Panc1 (cell line): ENCODE measurements around the gene RELT. TPM values are rescaled to one million over a fixed set of nuclear protein-coding genes. Genes with fewer than 3 reads are reported as not detected.
A peak's percentile ranks its signal among the peaks of the same experiment; 100 is the strongest.

Experiments used
- ATAC-seq: fragments of 200-7000 bp; cut with Tn5 transposase; 2 replicates; pipeline ENCODE4 v1.9.1; 2020; ENCODE audit warnings: mild to moderate bottlenecking, moderate library complexity
- BruUV-seq: library from RNA; stranded (reverse); fragments of 400-500 nt; replicated peaks from 2 replicates; lab custom pipeline; 2021; lab: Mats Ljungman, UMichigan
- CTCF ChIA-PET: fragments of 300-600 bp; sonication (Branson Sonifier 250); formaldehyde crosslinking; loops from one replicate; lab custom pipeline; 2022; ENCODE audit warnings: antibody characterized with exemption; lab: Charles Lee
- POLR2A ChIA-PET: fragments of 300-600 bp; sonication (Branson Sonifier 250); formaldehyde crosslinking; loops from one replicate; lab custom pipeline; 2022; ENCODE audit warnings: antibody characterized with exemption; lab: Charles Lee
- DNase-seq: peaks from one replicate; pipeline ENCODE4 v3.0.0-alpha.2; 2010; ENCODE audit warnings: low read depth, low spot score
- H3K27ac ChIP-seq: 2 replicates; pipeline ENCODE4 v1.5.1; 2011; ENCODE audit warnings: mild to moderate bottlenecking, low read length, inconsistent platforms
- H3K27me3 ChIP-seq: fragments of 200-500 bp; sonication (Bioruptor generic); 2 replicates; pipeline ENCODE4 v1.6.0; 2014; ENCODE audit warnings: low read length, inconsistent platforms; ENCODE audit not compliant: control insufficient read depth, insufficient read depth
- H3K36me3 ChIP-seq: fragments of 200-500 bp; sonication (Bioruptor generic); 2 replicates; pipeline ENCODE4 v1.5.1; 2014; ENCODE audit warnings: inconsistent platforms, mild to moderate bottlenecking, low read length, moderate library complexity; ENCODE audit not compliant: control insufficient read depth, insufficient read depth
- H3K4me1 ChIP-seq: 2 replicates; pipeline ENCODE4 v1.5.1; 2011; ENCODE audit warnings: inconsistent platforms, mild to moderate bottlenecking, low read length, moderate library complexity; ENCODE audit not compliant: control insufficient read depth, insufficient read depth
- H3K4me3 ChIP-seq, 2 experiments: 2 replicates each; pipeline ENCODE4 v1.5.1; 2011 to 2012; ENCODE audit warnings: low read depth in 2 of 2, low read length in 2 of 2, mild to moderate bottlenecking in 2 of 2, inconsistent platforms in 1 of 2, moderate library complexity in 1 of 2
- H3K9me3 ChIP-seq: fragments of 200-500 bp; sonication (Bioruptor generic); 2 replicates; pipeline ENCODE4 v1.5.1; 2014; ENCODE audit warnings: low read depth, mild to moderate bottlenecking, inconsistent platforms, low read length, moderate library complexity; ENCODE audit not compliant: control insufficient read depth, insufficient read depth
- CTCF ChIP-seq: fragments of 450-650 bp; IDR thresholded peaks from 2 replicates; pipeline ENCODE4 v1.5.1; 2017; ENCODE audit warnings: mild to moderate bottlenecking
- POLR2AphosphoS5 ChIP-seq: IDR thresholded peaks from 2 replicates; pipeline ENCODE4 v1.6.1; 2012; ENCODE audit warnings: mild to moderate bottlenecking, low read depth, low read length, moderate library complexity
- REST ChIP-seq, 2 experiments: IDR thresholded peaks; 2 replicates each; pipeline ENCODE4 v1.6.1; 2011 to 2012; ENCODE audit warnings: low read depth in 2 of 2, control low read depth in 1 of 2, low read length in 1 of 2, mild to moderate bottlenecking in 1 of 2, moderate library complexity in 1 of 2; ENCODE audit not compliant: insufficient read depth in 1 of 2
- SIN3A ChIP-seq: IDR thresholded peaks from 2 replicates; pipeline ENCODE4 v1.6.1; 2012; ENCODE audit warnings: low read depth, mild to moderate bottlenecking, low read length, moderate library complexity, borderline replicate concordance; ENCODE audit not compliant: insufficient read depth
- TCF7L2 ChIP-seq: IDR thresholded peaks from 2 replicates; pipeline ENCODE4 v1.6.1; 2011; ENCODE audit warnings: mild to moderate bottlenecking, low read depth, low read length, inconsistent platforms
- in situ Hi-C: cut with HindIII; loops from 2 replicates; pipeline ENCODE4 v1.10.0; 2016; ENCODE audit warnings: low sequenced_read_pairs, low pct_unique_long_range_greater_than_20kb
- intact Hi-C: fragments of 100-400 bp; cut with micrococcal nuclease; formaldehyde crosslinking; loops from one replicate; pipeline ENCODE4 v1.10.0; 2022; ENCODE audit not compliant: unreplicated experiment
- total RNA-seq: library from RNA; stranded (reverse); gene quantifications from one replicate; pipeline ENCODE4 v1.2.1, GENCODE V29; 2021; ENCODE audit not compliant: unreplicated experiment

RELT gene
- total RNA-seq, 1 experiment from 2014 or later, result 11.3 TPM

- POLR2A ChIA-PET, result interaction anchor here (1.1 kb wide), 1 partner anchor 17 kb away, joined by 3 read pairs; no protein-coding TSS in a partner anchor
These were observed 3.7 kb upstream of the RELT start for GRCh38 chr11:73372375-73372993.

GRCh38 chr11:73374151-73374550 is 2.0 kb upstream of the RELT start:
- DNase-seq, result no peak
- in situ Hi-C loops, result no loop called here
- BruUV-seq, result no TSS peak
- Histone ChIP-seq H3K36me3 (no peaks in the 10 kb centered on the region), H3K27me3 (no peaks in the 10 kb centered on the region), H3K4me1 (peaks cover 18% of the 10 kb centered on the region), H3K27ac (no peak overlapping the region), H3K9me3 (no peaks in the 10 kb centered on the region), H3K4me3 (no peak overlapping the region)
- ATAC-seq, result no peak
- POLR2A ChIA-PET, result no interaction called here
- CTCF ChIA-PET, result interaction anchor here (1.1 to 1.7 kb wide), 3 partner anchors 19 to 39 kb away, joined by 3 to 4 read pairs (median 4); no protein-coding TSS in a partner anchor
- intact Hi-C loops, result no loop called here
- TF ChIP-seq TCF7L2, result no peak
- no peak for TF ChIP-seq POLR2AphosphoS5
- TF ChIP-seq REST (IDR thresholded peaks at IDR 0.05; ENCODE audit: insufficient read depth in 1 of 2, low read depth in 2 of 2, low read length in 1 of 2), result no peak
- no peak for TF ChIP-seq CTCF
- no peak for TF ChIP-seq SIN3A

More at GRCh38 chr11:73372375-73372993, 3.7 kb upstream of the RELT start:
- Histone ChIP-seq H3K9me3 (no peaks in the 10 kb centered on the region), H3K27ac (no peak overlapping the region), H3K27me3 (no peaks in the 10 kb centered on the region), H3K36me3 (no peaks in the 10 kb centered on the region), H3K4me1 (peaks cover 11% of the 10 kb centered on the region), H3K4me3 (no peak overlapping the region)
- CTCF ChIA-PET, result interaction anchor here (0.5 to 1.2 kb wide), 4 partner anchors 9 to 31 kb away, joined by 3 to 8 read pairs (median 5); no protein-coding TSS in a partner anchor
- ATAC-seq (no peak), DNase-seq (no peak)
- BruUV-seq, result no TSS peak
- intact Hi-C loops, result no loop called here
- TF ChIP-seq SIN3A (no peak), POLR2AphosphoS5 (no peak)
- in situ Hi-C loops, result no loop called here

- Histone ChIP-seq H3K4me1 (peaks cover 20% of the 10 kb centered on the region), H3K36me3 (no peaks in the 10 kb centered on the region), H3K27ac (peak overlapping the region; percentile 81), H3K27me3 (no peaks in the 10 kb centered on the region), H3K4me3 (peak overlapping the region; percentile 35 to 86), H3K9me3 (no peaks in the 10 kb centered on the region)
- intact Hi-C loops, result no loop called here
- ChIA-PET CTCF (no interaction called here), POLR2A (interaction anchor here (0.6 kb wide), 1 partner anchor 232 kb away, joined by 9 read pairs; no protein-coding TSS in a partner anchor)
- DNase-seq (no peak), ATAC-seq (peak; percentile 2)
- in situ Hi-C loops, result no loop called here
- BruUV-seq, result no TSS peak
- TF ChIP-seq POLR2AphosphoS5, result no peak
- no peak; the same call in 1 of the 2 replicates for TF ChIP-seq CTCF
- TF ChIP-seq TCF7L2, result no peak
- no peak for TF ChIP-seq REST (IDR thresholded peaks at IDR 0.05; ENCODE audit: insufficient read depth in 1 of 2, low read depth in 2 of 2, low read length in 1 of 2)
- TF ChIP-seq SIN3A, result no peak
These were observed 404 bp upstream of the RELT start for GRCh38 chr11:73375830-73376159.
